ENCODE results near the gene PMP22.

PMP22 gene

GRCh38 chr17:15265131-15265530 is at the start of gene PMP22:
Gene PMP22 (minus strand): TSS chr17:15265326. CDS start chr17:15260727, 4,599 bp downstream.
- DNase-seq: no peak

- no peak for DNase-seq
These were observed 46.9 kb upstream of the PMP22 start for GRCh38 chr17:15311996-15312395.

- no peak for DNase-seq
These were observed 44.7 kb upstream of the PMP22 start for GRCh38 chr17:15309793-15310192.

- DNase-seq: no peak
These were observed 44.1 kb upstream of the PMP22 start for GRCh38 chr17:15309236-15309635.

GRCh38 chr17:15308758-15309157 is 43.6 kb upstream of the PMP22 start:
- DNase-seq: no peak

- no peak for DNase-seq
These were observed 42.6 kb upstream of the PMP22 start for GRCh38 chr17:15307710-15308111.

- DNase-seq: no peak
These were observed 38.7 kb upstream of the PMP22 start for GRCh38 chr17:15303851-15304250.

GRCh38 chr17:15303268-15303667 is 38.1 kb upstream of the PMP22 start:
- no peak for DNase-seq

GRCh38 chr17:15301845-15302244 is 36.7 kb upstream of the PMP22 start:
- DNase-seq: no peak

GRCh38 chr17:15298176-15298575 is 33.0 kb upstream of the PMP22 start:
- no peak for DNase-seq

GRCh38 chr17:15293558-15293957 is 28.4 kb upstream of the PMP22 start:
- DNase-seq: no peak

GRCh38 chr17:15291674-15292361 is 26.7 kb upstream of the PMP22 start:
- DNase-seq: no peak

GRCh38 chr17:15290605-15291004 is 25.5 kb upstream of the PMP22 start:
- DNase-seq: no peak

GRCh38 chr17:15289285-15290183 is 24.4 kb upstream of the PMP22 start:
- no peak for DNase-seq

GRCh38 chr17:15288859-15289258 is 23.7 kb upstream of the PMP22 start:
- no peak for DNase-seq

GRCh38 chr17:15287538-15288267 is 22.6 kb upstream of the PMP22 start:
- DNase-seq: no peak

- no peak for DNase-seq
These were observed 20.3 kb upstream of the PMP22 start for GRCh38 chr17:15285466-15285865.

GRCh38 chr17:15284537-15284936 is 19.4 kb upstream of the PMP22 start:
- DNase-seq: no peak

GRCh38 chr17:15284107-15284506 is 19.0 kb upstream of the PMP22 start:
- no peak for DNase-seq

- DNase-seq: no peak
These were observed 16.8 kb upstream of the PMP22 start for GRCh38 chr17:15281909-15282308.

GRCh38 chr17:15278924-15279477 is 13.9 kb upstream of the PMP22 start:
- no peak for DNase-seq

- no peak for DNase-seq
These were observed 13.3 kb upstream of the PMP22 start for GRCh38 chr17:15278380-15278779.

- DNase-seq: no peak
These were observed 8.9 kb upstream of the PMP22 start for GRCh38 chr17:15274017-15274416.

Data from stimulated activated CD8-positive, alpha-beta memory T cell treated with anti-CD3 and anti-CD28 coated beads, Interleukin-4, amount 100 ng/mL, for 48 hours (primary cell).